ENCODE results near the gene STK32A.
A peak's percentile ranks its signal among the peaks of the same experiment; 100 is the strongest.

STK32A gene

DNA sequence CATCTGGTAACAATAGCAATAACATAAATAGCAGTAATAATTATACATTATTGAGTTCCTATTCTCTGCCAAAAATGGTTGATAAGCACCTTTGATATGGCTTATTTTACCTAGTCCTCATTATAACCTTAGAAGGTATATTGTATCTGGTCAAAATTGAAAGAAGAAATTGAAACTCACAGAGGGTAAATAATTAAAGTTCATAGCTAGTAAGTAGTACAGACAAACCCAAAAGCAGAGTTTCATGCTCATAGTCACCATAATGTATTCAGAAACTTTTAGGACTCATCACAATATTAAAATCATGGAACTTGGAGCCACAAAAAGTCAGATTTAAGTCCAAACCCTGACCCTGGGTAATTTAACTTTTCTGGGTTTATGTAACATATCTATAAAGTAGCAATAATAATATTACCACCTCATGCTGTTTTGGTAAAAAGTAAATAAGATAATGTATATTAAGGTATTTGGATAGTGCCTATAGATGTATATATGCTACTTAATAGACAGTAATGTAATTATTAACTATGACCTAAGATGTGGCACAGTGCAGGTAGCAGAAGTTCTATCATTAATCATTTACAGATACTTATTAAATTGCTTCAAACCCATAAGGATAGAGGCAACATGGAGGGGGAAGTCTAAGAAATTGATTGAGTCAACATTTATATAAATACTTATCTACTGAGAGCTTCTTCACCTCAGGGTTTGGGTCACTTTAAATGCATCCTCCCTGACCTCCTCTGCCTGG is 32.4 kb downstream of the STK32A start:
- no peak for DNase-seq

DNA sequence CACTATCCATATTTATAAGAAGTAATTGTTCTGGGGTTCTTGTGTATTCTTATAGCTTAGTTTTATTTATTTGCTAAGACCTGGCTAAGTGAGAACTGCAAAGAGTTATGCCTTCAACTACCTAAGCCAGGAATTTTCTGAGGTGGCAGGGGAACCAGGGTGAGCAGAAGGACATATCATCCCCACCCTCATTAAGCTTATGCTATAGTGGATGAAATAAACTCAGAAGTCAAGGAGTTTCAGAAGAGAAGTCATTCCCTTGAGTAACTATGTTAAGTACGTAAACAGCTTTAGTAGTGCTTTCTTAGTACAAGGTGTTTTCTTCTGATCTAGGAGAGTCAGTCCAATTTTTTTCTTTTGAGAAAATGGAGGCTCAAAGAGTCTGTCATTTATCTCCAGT is 41.7 kb downstream of the STK32A start:
- no peak for DNase-seq

DNA sequence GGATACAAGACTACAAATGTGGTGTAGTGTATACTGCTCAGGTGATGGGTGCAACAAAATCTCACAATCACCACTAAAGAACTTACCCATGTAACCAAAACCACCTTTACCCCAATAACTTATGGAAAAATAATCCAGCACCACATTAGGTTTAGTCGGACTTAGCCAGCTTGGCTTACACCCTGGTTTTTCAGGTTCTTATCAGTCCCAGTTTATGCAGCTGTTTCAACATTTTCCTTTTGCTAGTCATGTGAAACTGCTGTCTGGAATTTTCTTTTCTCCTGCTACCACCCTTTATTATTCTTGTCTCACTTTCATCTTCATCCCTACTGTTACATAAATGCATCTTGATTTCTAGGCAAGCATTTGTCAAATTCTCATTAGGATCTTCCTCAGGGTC is 51.5 kb downstream of the STK32A start:
- no peak for DNase-seq

DNA sequence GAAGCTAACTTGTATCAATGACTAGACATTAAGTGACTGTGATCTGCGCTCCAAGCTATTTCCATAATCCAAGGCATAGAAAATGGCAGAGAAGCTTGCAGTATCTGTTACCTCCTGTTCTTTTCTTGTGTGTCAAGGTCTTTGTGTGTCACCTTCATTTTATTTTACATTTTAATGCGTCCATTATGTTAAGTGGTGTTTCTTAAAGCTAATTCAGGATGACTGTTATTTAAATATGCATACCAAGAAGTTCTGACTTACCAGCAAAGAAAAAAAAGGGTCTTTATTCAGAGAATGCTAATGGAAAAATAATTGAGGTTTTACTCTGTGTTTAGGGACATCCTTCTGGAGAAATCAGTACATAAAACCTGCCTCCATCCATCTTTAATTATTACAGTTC is 52.3 kb downstream of the STK32A start:
- no peak for DNase-seq

DNA sequence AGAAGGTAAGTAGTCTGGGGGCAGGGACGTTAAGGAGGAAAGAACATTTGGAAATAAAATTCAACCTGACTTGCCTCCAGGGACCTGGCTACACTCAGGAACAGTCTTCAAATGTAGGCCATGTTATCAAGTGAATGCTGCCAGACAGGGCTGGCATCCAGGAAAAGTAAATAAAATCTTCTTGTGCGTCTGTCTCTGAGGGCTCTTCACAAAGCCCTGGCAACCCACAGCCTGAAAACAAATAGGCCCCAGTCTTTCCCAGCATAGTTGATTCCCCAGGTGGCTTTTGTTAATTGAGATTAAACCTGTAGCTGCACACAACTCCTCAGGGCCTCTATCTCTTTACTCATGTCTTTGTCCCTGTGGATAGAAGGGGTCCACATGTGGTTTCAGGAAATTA is 55.4 kb downstream of the STK32A start:
- no peak for DNase-seq

DNA sequence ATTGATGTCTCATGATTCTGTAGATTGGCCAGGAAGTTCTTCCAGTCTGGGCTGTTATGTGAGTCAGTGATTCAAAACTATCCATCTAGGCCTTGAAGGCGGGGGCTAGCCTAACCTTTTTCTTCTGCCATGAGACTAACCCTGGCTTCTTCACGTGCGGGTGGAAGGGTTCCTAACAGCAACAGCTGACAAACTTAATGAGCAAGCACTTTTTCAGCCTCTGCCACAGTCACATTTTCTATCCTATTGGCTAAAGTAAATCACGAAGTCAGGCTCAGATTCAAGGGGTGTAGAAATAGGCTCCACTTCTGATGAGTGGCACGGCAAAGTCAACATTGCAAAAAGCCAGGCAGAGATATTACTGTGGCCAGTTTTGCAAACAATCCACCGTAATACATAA is 68.4 kb downstream of the STK32A start:
- DNase-seq = no peak

DNA sequence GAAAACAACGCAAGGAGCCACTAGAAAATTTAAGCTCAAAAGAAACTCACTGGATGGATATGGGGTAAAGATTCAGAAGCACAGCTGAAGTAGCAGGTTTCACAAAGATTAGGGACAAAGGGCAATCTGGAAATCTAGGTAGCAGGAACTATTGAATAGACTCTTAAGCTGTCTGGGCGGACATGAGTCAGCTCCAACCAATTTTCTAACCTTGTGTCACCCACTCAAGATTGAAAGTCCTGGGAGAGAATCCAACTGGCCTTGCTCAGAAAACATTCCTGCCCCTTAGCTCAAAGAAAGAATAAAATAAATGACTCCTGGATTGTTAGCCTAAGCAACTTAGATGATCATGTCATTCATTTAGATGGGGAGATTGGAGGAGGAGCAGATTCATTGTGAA is 69.2 kb downstream of the STK32A start:
- no peak for DNase-seq

DNA sequence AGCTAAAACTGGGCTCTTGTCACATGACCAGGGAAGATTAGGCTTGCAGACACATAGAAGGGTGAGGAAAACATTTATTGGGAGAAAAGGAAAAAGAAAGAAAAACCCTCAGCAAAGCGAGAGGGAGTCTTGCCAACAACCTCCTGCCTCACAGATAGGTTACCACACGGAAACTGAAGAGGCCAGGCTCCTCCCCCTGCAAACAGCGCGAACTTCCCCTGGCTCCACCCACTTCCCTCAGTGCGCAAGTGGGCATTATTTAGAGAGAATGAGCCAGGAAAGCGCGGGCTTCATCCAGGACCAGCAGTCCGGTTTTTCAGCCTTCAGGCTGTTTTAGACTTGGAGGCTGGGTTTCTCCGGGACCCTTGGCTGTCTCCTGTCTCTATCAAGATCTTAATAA is 70.3 kb downstream of the STK32A start:
- no peak for DNase-seq

DNA sequence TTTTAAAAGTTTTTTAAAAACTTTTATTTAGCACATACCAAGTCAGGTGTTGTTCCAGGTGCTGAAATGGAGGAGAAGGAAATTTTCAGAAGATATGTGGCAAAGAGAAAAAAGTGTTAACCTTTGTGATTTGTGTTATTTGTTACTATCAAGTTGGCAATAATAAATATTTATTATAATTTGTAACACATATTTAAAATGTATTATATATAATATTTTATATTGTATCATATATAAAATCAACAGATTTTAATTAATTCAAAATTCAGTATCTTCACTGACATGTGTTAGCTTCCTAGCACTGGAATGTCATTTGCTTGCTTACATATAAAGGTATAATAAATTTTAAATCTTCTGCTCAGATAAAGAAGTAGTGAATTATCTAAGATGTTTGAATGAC is 71.5 kb downstream of the STK32A start:
- DNase-seq = no peak

DNA sequence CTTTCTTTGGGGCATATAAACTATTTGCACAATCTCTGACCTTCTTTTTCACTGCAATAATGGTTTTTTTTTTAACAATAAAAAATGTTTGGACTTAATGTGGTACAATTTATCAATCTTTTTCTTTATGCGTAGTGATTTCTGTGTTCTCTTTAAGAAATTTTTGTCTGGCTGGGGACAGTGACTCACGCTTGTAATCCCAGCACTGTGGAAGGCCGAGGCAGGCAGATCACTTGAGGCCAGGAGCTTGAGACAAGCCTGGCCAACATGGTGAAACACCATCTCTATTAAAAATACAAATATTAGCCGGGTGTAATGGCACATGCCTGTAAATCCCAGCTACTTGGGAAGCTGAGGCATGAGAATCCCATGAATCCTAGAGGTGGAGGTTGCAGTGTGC is 72.3 kb downstream of the STK32A start:
- DNase-seq = no peak

DNA sequence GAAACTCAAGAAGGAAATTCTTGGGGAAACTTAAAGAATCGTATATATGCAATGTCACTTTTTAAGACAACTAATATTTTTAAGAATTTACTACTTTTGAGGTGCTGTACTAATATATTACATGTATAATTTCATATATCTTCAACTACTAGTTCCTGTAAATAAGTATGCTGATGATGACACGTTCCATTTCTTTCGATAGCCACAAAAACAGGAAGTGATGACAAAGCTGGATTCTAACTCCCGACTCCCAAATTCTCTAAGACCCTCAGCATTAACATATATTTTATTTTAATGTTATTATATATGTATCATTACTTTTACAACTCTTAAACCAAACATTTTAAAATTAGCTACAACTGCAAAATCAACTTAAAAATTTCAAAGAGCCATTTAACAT is 74.8 kb downstream of the STK32A start:
- peak; percentile 47 for DNase-seq

DNA sequence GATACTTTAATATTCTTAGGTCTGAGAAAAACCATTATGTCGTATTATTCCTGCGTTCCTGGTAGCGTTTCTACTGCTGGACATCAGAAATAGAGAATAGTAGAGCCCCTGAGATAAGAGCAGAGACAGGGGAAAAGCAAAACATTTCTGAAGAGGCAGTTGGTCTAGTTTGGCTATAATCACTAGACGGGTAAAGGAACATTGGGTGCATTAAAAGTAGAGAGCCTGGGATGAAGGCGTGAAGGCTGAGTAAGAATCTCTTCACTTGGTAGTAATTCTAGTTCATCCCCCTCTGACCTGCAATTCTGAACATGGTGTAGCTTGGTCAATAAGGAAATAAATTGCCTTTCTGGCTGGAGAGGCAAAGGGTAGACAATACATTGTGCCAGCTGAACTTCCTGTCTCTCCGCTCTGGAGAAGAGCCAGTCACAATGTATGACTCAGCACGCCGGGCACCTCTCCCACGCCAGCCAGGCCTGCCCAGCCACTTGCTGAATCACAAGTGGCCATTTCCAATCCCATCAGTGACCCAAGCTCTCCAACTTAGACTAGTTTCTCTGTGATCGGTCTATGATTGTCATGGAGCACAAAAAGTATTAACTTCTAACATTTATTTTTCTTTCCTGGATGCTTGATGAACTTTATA is 75.4 kb downstream of the STK32A start:
- DNase-seq = peak; percentile 83

DNA sequence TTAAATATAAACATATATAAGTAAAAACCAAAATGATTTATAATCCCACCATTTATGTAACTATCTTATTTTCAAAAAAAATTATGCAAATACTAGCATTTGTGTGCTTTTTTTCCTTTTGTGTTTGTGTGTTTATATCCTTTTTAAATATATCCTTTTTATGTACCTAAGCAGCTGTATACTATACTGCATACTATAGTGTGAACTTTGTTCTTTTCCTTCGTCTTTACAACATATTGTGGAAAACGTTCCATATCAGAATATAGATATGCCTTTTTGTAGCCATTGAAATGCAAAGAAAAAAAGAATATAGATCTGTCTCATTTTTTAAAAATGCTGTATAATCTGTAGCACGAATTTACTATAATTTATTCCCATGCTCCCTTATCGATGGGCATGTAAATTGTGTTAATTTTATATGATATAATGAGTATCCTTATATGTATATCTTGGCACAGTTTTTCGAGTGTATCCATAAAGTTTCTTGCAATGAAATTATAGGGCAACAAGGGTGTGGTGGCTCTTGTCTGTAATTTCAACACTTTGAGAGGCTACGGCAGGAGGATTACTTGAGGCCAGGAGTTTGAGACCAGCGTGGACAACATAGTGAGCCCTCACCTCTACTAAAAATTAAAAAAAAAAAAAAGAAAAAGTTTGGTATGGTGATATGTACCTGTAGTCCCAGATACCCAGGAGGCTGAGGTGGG is 83.3 kb downstream of the STK32A start:
- DNase-seq = no peak

DNA sequence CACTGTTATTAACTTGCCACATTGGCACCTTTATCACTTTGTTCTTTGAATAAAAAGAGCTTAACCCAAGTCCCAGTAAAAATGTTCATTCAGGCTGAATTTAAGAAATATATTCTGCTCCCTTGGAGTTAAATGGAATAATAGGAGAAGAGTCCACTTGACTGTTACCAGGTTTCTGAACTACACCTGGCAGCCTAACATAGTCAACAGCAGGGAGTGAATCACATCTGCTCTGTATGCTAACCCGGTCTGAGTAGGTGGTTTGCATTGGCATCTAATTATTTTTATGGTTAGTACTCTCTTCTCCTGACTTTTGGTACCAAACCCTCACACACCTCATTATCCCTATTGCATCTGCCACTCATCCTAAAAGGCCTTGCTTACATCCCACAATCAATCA is 86.7 kb downstream of the STK32A start:
- no peak for DNase-seq

DNA sequence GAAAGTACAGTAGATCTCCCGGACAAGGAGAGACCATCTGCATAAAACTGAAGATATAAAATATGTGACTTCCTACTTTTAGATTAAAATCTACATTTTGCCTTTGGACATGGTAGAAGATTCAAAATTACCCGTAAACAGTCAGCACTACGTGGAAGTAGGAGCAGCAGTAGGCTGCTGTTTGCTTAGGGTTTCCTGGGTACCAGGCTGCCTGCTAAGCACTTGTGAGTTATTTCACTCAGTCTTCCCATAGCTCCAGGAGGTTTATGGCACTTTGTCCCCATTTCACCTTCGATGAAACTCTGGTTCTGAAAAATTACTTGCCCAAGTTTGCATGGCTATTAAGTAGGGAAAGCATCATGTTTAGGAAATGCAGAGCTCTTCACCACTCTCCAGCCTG is 92.6 kb downstream of the STK32A start:
- DNase-seq = no peak

DNA sequence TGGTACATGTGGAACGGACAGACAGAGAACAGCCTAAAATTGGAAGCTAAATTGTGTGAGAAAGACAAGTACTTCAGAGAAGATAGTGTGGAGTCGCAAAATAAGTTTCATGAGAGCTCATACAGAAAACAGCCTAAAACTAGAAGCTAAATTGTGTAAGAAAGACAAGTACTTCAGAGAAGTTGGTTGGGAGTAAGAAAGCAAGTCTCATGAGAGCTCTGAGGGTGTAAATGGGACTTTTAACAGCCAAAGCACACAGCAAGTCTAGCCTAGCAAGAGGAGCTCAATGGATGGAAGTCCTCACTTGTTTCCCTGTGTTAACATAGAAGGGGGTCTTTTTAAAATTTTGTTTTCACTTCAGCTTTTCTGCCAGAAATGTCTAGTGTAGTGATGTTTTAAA is 93.1 kb downstream of the STK32A start:
- no peak for DNase-seq

DNA sequence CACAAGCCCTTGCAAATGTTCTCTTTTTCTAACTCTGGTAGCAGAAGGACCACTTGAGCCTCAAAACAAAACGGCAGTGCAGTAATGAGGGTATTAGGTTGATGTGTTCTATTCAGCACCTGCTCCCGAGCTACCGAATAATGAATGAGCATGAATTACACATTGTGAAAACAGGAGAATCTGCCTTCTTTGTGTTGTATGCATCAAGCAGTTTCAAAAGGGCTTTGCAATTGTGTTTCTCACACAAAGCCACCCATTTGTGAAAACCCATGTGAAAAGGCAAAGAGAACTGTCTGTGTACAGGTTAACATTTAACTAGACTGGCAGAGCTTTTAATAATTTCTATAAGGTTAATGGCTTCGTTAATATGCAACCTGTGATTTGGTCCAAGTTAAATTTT is 97.8 kb downstream of the STK32A start:
- DNase-seq = no peak

DNA sequence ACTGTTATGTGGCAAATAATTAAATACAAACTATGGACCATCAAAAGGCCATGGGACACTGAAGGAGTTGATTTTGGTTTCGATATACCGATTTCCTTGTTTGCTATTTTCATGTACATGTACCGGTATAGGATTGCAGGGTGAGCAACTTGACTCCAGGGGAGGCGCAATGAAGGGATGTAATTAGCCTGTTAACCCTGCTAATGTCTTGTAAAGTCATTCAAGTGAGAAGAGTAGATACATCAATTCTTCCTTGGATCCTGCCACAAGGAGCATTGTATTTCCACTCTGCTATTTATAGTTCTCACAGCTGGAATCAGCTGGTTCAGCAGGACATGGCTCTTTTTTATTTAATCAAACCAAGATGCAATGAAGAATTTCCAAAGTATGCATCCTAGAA is 102.0 kb downstream of the STK32A start:
- DNase-seq = no peak

DNA sequence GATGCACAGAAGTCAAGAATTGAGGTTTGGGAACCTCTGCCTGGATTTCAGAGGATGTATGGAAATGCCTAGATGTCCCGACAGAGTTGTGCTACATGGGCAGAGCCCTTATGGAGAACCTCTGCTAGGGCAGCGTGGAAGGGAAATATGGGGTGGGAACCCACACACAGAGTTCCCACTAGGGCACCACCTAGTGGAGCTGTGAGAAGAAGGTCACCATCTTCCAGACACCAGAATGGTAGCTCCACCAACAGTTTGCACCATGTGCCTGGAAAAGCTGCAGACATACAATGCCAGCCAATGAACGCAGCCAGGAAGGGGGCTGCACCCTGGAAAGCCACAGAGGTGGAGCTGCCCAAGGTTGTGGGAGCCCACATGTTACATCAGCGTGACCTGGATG is 104.5 kb downstream of the STK32A start:
- DNase-seq = no peak

DNA sequence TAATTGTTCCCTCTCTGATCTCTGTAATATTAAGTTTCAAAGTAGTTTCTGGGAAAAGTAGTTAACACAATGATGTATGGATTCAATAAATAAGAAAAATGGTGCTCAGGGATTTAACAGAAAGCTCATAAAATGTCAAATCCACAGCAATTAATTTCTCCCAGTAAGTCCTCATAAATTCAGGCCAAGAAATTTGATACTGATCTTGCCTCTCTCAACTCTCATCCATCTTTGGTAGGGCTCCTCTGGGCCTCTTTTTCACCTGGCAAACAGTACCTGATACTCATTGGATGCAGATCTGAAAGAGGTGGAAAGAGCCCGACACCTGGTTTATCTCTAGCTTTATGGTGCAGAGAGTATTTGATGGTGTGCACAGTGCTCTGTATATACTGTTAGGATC is 106.1 kb downstream of the STK32A start:
- no peak for DNase-seq

DNA sequence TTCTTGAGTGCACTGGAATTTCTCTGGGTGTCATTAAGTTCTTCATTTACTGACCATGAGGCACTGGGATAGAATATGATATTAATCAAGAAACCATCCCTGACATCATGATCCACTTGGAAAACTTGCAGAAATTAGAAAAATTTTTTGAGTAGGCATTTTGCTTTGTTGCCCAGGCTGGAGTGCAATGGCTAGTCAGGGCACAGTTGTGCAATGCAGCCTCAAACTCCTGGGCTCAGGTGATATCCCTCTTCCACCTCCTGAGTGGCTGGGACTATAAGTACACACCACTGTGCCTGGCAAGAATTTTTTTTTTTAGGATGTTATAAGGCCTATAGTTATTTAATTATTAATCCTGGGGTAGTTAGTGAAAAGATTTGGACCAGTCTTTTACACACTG is 106.5 kb downstream of the STK32A start:
- DNase-seq = no peak

DNA sequence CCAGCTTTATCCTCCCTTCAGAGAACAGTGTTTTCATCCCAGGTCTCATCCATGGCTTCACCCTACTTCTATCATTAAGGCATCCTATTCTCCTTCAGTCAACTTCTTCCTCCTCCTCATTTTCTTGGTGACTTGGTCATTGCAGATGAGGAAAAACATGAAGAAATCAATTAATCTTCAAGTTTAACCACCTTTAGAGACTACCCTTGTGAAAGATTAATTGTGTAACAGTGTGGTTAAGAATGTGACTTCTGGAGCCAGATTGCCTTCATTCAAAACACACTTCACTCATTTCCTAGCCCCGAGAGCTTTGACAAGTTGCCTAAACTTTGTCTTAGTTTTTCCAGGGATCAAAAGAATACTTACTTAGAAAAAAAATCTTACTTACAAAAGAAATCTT is 110.0 kb downstream of the STK32A start:
- DNase-seq = peak; percentile 5

DNA sequence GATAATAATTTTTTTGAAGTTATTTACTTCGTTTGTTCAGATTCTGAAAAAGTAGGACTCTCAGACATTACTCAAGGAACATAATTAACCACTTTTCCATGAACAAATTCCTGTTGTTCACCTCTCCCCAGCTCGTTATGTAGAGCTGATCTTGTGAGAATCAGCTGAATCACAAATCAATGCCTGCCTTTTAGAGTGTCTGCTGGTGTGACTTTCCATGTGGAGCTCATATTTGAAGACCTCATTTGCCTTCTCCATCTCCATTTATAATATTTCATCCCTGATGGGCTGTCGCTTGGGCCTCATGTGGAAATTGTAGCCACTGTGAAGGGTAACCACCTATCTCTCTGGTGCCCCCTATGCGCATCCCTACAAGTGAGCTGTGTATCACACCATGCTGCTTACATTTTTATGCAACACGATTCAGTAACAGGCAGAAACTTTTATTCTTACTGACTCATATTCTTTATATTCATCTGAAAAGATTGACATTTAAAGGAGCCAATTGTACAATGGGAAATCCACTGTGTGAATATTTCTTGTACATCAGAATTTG is 111.3 kb downstream of the STK32A start:
- DNase-seq = no peak

DNA sequence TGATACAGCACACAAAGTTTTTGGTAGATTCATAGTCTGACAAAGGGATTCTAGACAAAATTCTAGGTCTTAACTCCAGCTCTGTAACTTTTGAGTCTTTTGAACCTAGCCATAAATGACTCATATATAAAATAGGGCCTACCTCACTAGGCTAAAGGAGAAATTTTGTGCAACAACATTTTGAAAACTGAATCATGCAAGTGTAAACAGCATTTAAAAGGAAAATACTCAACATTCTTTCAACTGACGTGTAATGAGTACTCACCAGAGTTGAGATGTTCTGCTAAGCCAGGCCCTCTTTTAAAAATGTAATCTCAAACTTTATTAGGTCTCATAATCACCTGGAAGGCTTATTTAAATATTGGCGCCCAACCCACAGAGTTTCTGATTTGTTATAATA is 113.2 kb downstream of the STK32A start:
- DNase-seq = no peak

Measured in inflammatory macrophage treated with lipopolysaccharide for 4 hours (primary cell).